HUES64 (cell line): ENCODE measurements around the gene BEST1.

ENCODE experiments used
- H3K27ac ChIP-seq: 2 replicates; pipeline ENCODE4 v1.7.0; 2013; ENCODE audit warnings: low read depth, low read length, inconsistent platforms
- H3K27me3 ChIP-seq: 2 replicates; pipeline ENCODE4 v1.6.1; 2013; ENCODE audit warnings: mild to moderate bottlenecking, low read length; ENCODE audit not compliant: insufficient read depth
- H3K36me3 ChIP-seq: 2 replicates; pipeline ENCODE4 v1.6.1; 2013; ENCODE audit warnings: mild to moderate bottlenecking, low read length; ENCODE audit not compliant: insufficient read depth
- H3K4me1 ChIP-seq: 2 replicates; pipeline ENCODE4 v1.6.1; 2013; ENCODE audit warnings: mild to moderate bottlenecking, low read length, moderate library complexity; ENCODE audit not compliant: insufficient read depth
- H3K4me3 ChIP-seq: 2 replicates; pipeline ENCODE4 v1.5.1; 2013; ENCODE audit warnings: mild to moderate bottlenecking, low read length, moderate library complexity
- H3K9ac ChIP-seq: 2 replicates; pipeline ENCODE4 v1.6.1; 2013; ENCODE audit warnings: mild to moderate bottlenecking, low read depth, low read length
- H3K9me3 ChIP-seq: 2 replicates; pipeline ENCODE4 v1.6.1; 2013; ENCODE audit warnings: low read depth, low read length; ENCODE audit not compliant: insufficient read depth
- WGBS: fragments of 150-250, 120-280 bp; methylation state at CpG from one replicate; pipeline ENCODE4 v1.1.7; 2013; ENCODE audit warnings: missing lambda C conversion rate; 5-methylcytosine and 5-hydroxymethylcytosine counted together

The BEST1 gene

GRCh38 chr11:61926235-61926634 lies 23.9 kb upstream of the BEST1 start:
- H3K27ac ChIP-seq = no peak overlapping the region
- WGBS = 91% methylated on average over 3 of the region's 3 CpGs
- peaks cover 17% of the 10 kb centered on the region for H3K4me1 ChIP-seq
- H3K9me3 ChIP-seq = no peaks in the 10 kb centered on the region
- H3K27me3 ChIP-seq = no peaks in the 10 kb centered on the region
- H3K36me3 ChIP-seq = no peaks in the 10 kb centered on the region
- no peak overlapping the region for H3K4me3 ChIP-seq
- no peak overlapping the region for H3K9ac ChIP-seq

- Histone ChIP-seq H3K36me3 (no peaks in the 10 kb centered on the region), H3K4me3 (no peak overlapping the region), H3K9ac (no peak overlapping the region), H3K27me3 (no peaks in the 10 kb centered on the region), H3K4me1 (peaks cover 17% of the 10 kb centered on the region), H3K27ac (no peak overlapping the region), H3K9me3 (no peaks in the 10 kb centered on the region)
- 93% methylated on average over 1 of the region's 1 CpG for WGBS
Observed at GRCh38 chr11:61927501-61927900, 22.6 kb upstream of the BEST1 start.

GRCh38 chr11:61928606-61929005 lies 21.5 kb upstream of the BEST1 start:
- no peak overlapping the region for H3K27ac ChIP-seq
- no peak overlapping the region for H3K4me3 ChIP-seq
- H3K4me1 ChIP-seq = peaks cover 6% of the 10 kb centered on the region; the same call in 1 of the 2 replicates
- H3K9me3 ChIP-seq = peaks cover 6% of the 10 kb centered on the region
- no peak overlapping the region for H3K9ac ChIP-seq
- H3K27me3 ChIP-seq = no peaks in the 10 kb centered on the region
- H3K36me3 ChIP-seq = no peaks in the 10 kb centered on the region

GRCh38 chr11:61930933-61931332 lies 19.2 kb upstream of the BEST1 start:
- no peak overlapping the region for H3K4me3 ChIP-seq
- WGBS = 93% methylated on average over 3 of the region's 3 CpGs
- H3K36me3 ChIP-seq = no peaks in the 10 kb centered on the region
- H3K4me1 ChIP-seq = no peaks in the 10 kb centered on the region
- no peaks in the 10 kb centered on the region for H3K27me3 ChIP-seq
- no peak overlapping the region for H3K27ac ChIP-seq
- H3K9me3 ChIP-seq = peaks cover 6% of the 10 kb centered on the region
- no peak overlapping the region for H3K9ac ChIP-seq

GRCh38 chr11:61935861-61936260 lies 14.3 kb upstream of the BEST1 start:
- no peak overlapping the region for H3K27ac ChIP-seq
- peaks cover 7% of the 10 kb centered on the region for H3K9me3 ChIP-seq
- 76% methylated on average over 2 of the region's 2 CpGs for WGBS
- H3K9ac ChIP-seq = no peak overlapping the region
- no peaks in the 10 kb centered on the region for H3K4me1 ChIP-seq
- no peaks in the 10 kb centered on the region for H3K36me3 ChIP-seq
- H3K4me3 ChIP-seq = no peak overlapping the region
- no peaks in the 10 kb centered on the region for H3K27me3 ChIP-seq

- Histone ChIP-seq H3K27ac (no peak overlapping the region), H3K27me3 (no peaks in the 10 kb centered on the region), H3K4me3 (no peak overlapping the region), H3K4me1 (no peaks in the 10 kb centered on the region), H3K36me3 (no peaks in the 10 kb centered on the region), H3K9ac (no peak overlapping the region), H3K9me3 (peaks cover 2% of the 10 kb centered on the region; the same call in 1 of the 2 replicates)
- 96% methylated on average over 10 of the region's 10 CpGs for WGBS
Observed at GRCh38 chr11:61940466-61940865, 9.7 kb upstream of the BEST1 start.

- H3K27ac ChIP-seq = no peak overlapping the region
- 91% methylated on average over 13 of the region's 13 CpGs for WGBS
Observed at GRCh38 chr11:61945191-61945590, 5.0 kb upstream of the BEST1 start.

GRCh38 chr11:61946894-61947293 lies 3.3 kb upstream of the BEST1 start:
- Histone ChIP-seq H3K4me3 (no peak overlapping the region), H3K27ac (no peak overlapping the region), H3K4me1 (peaks cover 3% of the 10 kb centered on the region; the same call in 1 of the 2 replicates), H3K9ac (no peak overlapping the region), H3K36me3 (no peaks in the 10 kb centered on the region), H3K9me3 (no peaks in the 10 kb centered on the region), H3K27me3 (no peaks in the 10 kb centered on the region)
- WGBS = 92% methylated on average over 5 of the region's 5 CpGs

More at GRCh38 chr11:61945191-61945590, 5.0 kb upstream of the BEST1 start:
- H3K9ac ChIP-seq = no peak overlapping the region
- H3K4me3 ChIP-seq = no peak overlapping the region
- H3K9me3 ChIP-seq = no peaks in the 10 kb centered on the region
- H3K27me3 ChIP-seq = no peaks in the 10 kb centered on the region
- H3K36me3 ChIP-seq = no peaks in the 10 kb centered on the region
- peaks cover 3% of the 10 kb centered on the region; the same call in 1 of the 2 replicates for H3K4me1 ChIP-seq

GRCh38 chr11:61947486-61948210 lies 2.5 kb upstream of the BEST1 start:
- no peaks in the 10 kb centered on the region for H3K27me3 ChIP-seq
- WGBS = 5% methylated on average over 6 of the region's 8 CpGs
- no peak overlapping the region for H3K27ac ChIP-seq
- peaks cover 3% of the 10 kb centered on the region; the same call in 1 of the 2 replicates for H3K4me1 ChIP-seq
- H3K4me3 ChIP-seq = no peak overlapping the region
- no peaks in the 10 kb centered on the region for H3K36me3 ChIP-seq
- no peak overlapping the region for H3K9ac ChIP-seq
- no peaks in the 10 kb centered on the region for H3K9me3 ChIP-seq

- H3K9ac ChIP-seq = no peak overlapping the region
- H3K27me3 ChIP-seq = no peaks in the 10 kb centered on the region
- H3K4me1 ChIP-seq = peaks cover 3% of the 10 kb centered on the region; the same call in 1 of the 2 replicates
- WGBS = 91% methylated on average over 7 of the region's 7 CpGs
- H3K9me3 ChIP-seq = no peaks in the 10 kb centered on the region
- no peak overlapping the region for H3K4me3 ChIP-seq
- H3K36me3 ChIP-seq = no peaks in the 10 kb centered on the region
- H3K27ac ChIP-seq = no peak overlapping the region
Observed at GRCh38 chr11:61948505-61948904, 1.6 kb upstream of the BEST1 start.

- no peak overlapping the region for H3K9ac ChIP-seq
Observed at GRCh38 chr11:61949169-61950034, 749 bp upstream of the BEST1 start.

More at GRCh38 chr11:61949169-61950034, 749 bp upstream of the BEST1 start:
- Histone ChIP-seq H3K4me3 (no peak overlapping the region), H3K27ac (no peak overlapping the region; the same call in 1 of the 2 replicates), H3K27me3 (peaks cover 8% of the 10 kb centered on the region), H3K4me1 (peaks cover 3% of the 10 kb centered on the region; the same call in 1 of the 2 replicates), H3K36me3 (no peaks in the 10 kb centered on the region), H3K9me3 (no peaks in the 10 kb centered on the region)
- WGBS = 74% methylated on average over 9 of the region's 9 CpGs
